HG02884 (cell line): Measurements from ENCODE around the gene VPS18.
"Not testable (repeated sequence)": the region's sequence is repeated elsewhere in the genome, so short reads cannot be mapped to it uniquely, and the experiment has no call there.

Experiments
- ATAC-seq: cut with Tn5 transposase; IDR thresholded peaks from one replicate; pipeline ENCODE4 v1.9.1; 2021; ENCODE audit warnings: mild to moderate bottlenecking, moderate library complexity; ENCODE audit not compliant: unreplicated experiment

The VPS18 gene

GRCh38 chr15:40893733-40894680 lies at the start of gene VPS18:
Gene VPS18 (plus strand): TSS chr15:40894450. CDS start chr15:40894769, 319 bp downstream.
- peak; percentile 85 for ATAC-seq

- no peak for ATAC-seq
These were observed 49.6 kb upstream of the VPS18 start for GRCh38 chr15:40844696-40845030.

DNA sequence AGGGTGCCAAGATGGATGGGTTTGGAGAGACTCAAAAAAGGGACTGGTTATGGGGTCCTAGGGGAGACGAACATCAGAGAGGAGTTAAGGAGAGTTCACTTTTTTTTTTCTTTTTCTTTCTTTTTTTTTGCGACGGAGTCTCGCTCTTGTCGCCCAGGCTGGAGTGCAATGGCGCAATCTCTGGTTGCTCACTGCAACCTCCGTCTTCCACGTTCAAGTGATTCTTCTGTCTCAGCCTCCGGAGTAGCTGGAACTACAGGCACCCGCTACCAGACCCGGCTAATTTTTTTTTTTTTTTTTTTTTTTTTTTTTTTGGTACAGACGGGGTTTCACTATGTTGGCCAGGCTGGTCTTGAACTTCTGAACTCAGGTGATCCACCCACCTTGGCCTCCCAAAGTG lies 49.2 kb upstream of the VPS18 start:
- ATAC-seq = no peak

DNA sequence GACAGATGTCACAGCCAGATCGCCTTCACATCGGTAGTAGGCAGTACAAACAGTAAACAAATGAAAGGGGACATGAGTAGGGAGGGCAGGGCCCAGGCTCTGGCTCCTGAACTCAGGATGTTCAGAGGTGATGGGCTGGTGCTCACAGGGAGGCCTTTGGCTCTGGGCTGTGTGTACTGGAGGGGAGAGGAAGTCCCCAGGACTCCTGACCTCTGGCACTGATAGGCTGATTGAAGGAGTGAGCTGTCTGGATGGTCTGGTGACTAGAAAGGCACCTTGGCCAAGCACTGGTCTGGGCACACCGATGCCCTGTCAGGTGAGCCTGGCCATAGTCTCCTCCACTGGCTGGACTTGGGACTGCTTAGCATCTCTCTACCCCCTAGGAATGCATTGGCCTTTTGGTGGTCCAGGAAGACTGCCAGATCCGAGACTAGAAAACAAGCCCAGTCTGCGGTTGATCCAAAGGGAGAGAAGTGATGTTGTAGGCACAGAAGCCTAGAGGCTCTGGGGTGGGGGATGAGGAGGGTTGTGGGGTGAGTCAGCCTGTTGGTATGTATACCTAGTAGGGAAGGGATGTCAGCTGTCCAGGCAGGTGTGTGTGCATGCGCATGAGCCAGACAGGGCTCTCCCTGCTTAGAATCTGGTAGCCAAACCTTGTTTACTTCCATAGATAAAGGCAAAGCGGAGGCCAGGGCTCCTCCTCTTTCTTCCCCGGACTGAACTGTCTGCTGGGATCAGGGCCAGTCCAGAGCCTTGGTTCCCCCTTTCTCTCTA lies 48.6 kb upstream of the VPS18 start:
- ATAC-seq = no peak

DNA sequence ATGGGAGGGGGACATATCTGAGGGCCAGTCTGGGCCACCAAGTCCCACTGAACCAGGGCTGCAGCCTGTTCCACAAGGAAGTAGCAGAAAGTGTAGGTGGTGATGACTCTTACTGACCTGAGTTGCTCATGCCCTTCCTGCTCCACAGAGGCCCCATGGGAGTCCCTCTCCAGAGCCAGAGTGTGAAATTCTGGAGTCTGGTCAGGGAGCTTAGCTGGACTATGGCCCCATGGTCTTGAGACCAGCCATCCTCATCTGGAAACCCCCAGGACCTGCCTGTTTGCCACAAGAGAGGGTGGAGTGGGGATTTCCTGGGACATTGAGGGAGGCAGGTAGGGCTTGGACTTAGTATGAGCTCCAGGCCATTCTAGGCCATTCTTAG lies 47.4 kb upstream of the VPS18 start:
- no peak for ATAC-seq

- no peak for ATAC-seq
These were observed 46.9 kb upstream of the VPS18 start for GRCh38 chr15:40847223-40847961.

DNA sequence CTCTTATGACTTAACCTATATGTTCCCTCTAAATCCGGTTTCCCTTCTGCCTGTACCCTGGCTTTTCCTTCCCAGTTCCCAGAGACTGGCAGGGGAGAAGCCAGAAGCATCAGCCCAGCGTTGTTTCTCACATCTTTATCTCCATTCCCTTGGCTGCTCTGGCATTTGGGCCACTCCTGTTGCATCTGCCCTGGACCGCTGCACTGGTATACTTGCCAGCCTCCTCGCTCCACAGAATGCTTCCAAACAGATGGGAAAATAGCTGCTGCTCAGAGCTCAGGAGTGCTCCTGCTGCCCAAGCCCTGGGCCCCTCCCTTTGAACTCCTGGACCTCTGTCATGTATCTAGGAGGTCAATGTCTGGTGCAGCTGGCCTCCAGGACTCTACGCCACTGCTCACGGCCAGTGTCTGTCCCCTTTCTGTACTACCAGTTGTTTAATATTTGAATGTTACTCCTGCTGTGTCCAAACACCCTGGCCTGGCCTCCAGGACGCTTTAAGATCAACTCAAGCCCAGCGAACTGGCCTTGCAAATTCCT lies 43.6 kb upstream of the VPS18 start:
- no peak for ATAC-seq

DNA sequence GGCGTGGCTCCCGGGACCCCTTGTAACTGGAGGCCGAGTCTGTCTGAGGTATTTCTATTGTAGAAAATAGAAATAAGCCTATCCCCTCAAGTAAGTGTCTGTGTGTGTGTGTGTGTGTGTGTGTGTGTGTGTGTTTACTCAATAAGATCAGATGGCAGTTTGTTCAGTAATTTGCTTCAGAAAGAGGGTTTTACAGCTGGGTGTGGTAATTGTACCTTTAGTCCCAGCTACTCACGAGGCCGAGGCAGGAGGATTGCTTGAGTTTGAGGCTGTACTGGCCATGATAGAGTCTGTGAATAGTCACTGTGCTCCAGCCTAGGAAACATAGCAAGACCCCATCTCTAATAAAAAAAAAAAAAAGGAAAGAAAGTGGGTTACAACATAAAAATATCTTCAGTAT lies 41.7 kb upstream of the VPS18 start:
- no peak for ATAC-seq

DNA sequence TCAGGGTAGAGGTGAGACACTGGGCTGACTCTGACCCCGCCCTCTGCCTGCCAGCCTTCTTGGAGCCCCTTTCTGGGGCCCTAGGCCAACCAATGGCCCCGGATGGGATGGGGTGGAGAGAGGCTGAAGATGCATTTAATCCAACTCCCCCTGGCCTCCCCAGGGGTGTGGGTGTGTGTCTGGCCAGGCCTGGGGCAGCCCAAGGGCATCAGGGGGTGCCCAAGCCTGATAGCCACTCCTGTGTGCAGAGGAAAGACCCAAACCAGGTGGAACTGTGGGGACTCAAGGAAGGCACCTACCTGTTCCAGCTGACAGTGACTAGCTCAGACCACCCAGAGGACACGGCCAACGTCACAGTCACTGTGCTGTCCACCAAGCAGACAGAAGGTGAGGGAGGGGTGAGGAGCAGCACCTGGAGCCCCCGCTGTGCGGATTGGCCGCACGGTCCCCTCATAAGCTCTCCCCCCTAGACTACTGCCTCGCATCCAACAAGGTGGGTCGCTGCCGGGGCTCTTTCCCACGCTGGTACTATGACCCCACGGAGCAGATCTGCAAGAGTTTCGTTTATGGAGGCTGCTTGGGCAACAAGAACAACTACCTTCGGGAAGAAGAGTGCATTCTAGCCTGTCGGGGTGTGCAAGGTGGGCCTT lies 40.9 kb upstream of the VPS18 start:
- no peak for ATAC-seq

DNA sequence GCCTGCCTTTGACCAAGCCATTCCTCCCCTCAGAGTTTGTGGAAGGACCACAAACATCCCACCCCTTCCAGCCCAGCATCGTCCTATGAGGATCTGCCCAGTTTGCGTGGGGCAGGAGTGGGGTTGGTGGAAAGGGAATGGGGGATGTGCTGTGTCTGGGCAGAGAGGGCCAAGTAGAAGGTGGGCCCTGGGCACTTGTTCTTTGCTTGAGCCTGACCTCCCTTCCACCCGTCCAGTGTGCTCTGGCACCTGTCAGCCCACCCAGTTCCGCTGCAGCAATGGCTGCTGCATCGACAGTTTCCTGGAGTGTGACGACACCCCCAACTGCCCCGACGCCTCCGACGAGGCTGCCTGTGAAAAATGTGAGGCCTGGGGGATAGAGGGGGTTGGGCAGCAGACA lies 40.1 kb upstream of the VPS18 start:
- ATAC-seq = no peak

DNA sequence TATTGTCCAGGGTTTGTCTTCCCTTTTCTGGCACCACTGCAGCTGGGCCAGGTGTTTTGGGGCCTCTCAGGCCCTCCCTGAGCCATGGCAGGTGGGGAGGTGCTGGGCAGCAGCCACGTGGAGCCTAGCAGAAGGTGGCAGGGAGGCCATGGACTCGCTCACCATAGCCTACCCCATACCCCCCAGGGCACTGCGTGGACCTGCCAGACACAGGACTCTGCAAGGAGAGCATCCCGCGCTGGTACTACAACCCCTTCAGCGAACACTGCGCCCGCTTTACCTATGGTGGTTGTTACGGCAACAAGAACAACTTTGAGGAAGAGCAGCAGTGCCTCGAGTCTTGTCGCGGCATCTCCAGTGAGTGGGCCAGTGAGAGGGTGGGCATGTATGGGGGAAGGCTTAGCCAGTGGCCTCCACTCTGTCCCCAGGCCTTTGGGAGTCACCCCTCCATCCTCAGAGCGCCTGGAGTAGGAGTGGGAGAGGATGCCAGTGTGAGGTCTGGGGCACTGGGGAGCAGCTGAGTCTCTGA lies 38.5 kb upstream of the VPS18 start:
- no peak for ATAC-seq

- no peak for ATAC-seq
These were observed 37.5 kb upstream of the VPS18 start for GRCh38 chr15:40856746-40857145.

- no peak for ATAC-seq
These were observed 36.5 kb upstream of the VPS18 start for GRCh38 chr15:40857601-40858341.

- no peak for ATAC-seq
These were observed 35.5 kb upstream of the VPS18 start for GRCh38 chr15:40858706-40859105.

DNA sequence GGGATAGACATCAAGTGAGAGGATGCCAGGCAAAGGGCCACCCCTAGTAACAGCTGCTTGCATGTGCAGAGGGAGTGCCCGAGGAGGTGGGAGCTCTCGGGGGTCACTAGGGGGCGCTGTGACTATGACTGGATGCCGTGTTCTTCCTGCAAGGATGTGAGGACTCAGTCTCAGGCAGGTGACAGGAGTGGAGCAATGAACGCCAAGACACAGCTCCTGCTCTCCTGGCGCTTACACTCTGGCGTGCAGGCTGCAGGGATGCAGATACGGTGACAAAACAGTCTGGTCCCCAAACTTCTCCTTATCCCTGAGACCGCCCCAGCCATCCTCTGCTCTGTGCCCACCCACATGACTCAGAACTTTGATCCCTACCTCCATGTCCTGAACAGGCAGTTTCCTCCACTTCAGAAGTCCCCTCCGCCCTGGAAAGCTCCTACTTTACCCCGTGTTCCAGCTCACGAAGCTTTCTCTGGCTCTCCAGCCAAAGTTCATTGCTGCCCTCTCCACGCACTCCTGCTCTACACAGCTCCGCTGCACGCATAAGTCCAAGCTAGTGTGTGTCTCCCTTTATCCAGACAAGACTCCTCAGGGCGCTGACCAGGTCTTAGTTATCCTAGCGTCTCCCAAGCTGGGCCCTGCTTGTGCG lies 34.9 kb upstream of the VPS18 start:
- no peak for ATAC-seq

DNA sequence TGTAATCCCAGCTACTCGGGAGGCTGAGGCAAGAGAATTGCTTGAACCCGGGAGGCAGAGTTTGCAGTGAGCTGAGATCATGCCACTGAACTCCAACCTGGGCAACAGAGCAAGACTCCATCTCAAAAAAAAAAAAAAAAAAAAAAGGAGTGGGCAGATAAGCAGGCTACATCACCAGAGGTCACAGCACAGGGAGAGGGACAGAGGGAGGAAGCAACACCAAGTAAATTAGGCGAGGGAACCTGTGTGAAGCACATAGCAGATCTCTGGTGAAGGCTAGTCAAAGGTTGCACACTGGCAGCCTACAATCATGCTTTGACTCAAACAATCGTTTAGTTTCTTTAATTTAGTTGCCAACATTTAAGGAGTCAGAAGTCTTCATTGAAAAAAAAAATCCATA lies 33.1 kb upstream of the VPS18 start:
- not testable (repeated sequence) for ATAC-seq

- ATAC-seq = no peak
These were observed 30.5 kb upstream of the VPS18 start for GRCh38 chr15:40863660-40864270.

DNA sequence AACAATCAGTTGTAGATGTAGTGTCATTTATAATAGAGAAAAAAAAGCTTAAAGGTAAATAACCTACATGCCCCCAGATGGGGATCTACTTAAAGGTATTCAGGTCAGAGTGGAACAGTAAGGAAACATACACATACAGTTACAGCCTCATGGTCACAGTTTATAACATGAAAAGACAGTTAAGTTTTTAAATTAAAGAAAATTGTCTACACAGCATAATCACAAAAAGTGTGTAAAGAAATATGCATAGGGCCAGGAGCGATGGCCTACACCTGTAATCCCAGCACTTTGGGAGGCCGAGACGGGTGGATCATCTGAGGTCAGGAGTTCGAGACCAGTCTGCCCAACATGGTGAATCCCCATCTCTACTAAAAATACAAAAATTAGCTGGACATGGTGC lies 27.1 kb upstream of the VPS18 start:
- ATAC-seq = no peak

DNA sequence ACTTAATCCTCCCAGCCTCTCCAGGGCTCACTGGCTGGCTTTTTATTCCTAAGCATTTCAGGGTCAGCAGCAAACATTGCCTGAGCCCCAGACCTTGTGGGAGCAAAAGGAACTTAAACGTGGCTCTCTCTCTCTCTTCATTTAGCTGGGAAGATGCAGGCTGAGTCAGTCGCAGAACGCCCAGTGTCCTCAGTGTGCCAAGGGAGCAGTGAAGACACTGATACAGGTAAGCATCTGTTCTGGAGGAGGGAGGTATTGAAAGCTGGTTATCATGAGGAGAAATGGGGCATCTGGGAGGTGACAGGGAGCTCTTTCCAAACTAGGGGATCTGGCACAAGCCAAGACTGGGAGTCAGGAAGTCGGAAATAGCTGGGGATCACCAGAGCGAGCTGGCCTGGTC lies 24.6 kb upstream of the VPS18 start:
- ATAC-seq = no peak
